NOMO-1 (cell line): ENCODE data around the gene DES.
A peak's percentile ranks its signal among the peaks of the same experiment; 100 is the strongest.
"Not testable (repeated sequence)": the region's sequence is repeated elsewhere in the genome, so short reads cannot be mapped to it uniquely, and the experiment has no call there.

Source experiments
- DNase-seq, 2 experiments: peaks; one replicate each; lab custom pipeline; 2025; ENCODE audit not compliant: unreplicated experiment in 2 of 2; lab: John Stamatoyannopoulos, UW

The DES gene

DNA sequence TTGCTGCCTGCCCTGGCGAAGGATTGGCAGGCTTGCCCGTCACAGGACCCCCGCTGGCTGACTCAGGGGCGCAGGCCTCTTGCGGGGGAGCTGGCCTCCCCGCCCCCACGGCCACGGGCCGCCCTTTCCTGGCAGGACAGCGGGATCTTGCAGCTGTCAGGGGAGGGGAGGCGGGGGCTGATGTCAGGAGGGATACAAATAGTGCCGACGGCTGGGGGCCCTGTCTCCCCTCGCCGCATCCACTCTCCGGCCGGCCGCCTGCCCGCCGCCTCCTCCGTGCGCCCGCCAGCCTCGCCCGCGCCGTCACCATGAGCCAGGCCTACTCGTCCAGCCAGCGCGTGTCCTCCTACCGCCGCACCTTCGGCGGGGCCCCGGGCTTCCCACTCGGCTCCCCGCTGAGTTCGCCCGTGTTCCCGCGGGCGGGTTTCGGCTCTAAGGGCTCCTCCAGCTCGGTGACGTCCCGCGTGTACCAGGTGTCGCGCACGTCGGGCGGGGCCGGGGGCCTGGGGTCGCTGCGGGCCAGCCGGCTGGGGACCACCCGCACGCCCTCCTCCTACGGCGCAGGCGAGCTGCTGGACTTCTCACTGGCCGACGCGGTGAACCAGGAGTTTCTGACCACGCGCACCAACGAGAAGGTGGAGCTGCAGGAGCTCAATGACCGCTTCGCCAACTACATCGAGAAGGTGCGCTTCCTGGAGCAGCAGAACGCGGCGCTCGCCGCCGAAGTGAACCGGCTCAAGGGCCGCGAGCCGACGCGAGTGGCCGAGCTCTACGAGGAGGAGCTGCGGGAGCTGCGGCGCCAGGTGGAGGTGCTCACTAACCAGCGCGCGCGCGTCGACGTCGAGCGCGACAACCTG, at the start of gene DES:
DES (plus strand) TSS at position 223 of the 857 bp plus-strand sequence; CDS start at position 309, 86 bp downstream.
- no peak for DNase-seq

DNA sequence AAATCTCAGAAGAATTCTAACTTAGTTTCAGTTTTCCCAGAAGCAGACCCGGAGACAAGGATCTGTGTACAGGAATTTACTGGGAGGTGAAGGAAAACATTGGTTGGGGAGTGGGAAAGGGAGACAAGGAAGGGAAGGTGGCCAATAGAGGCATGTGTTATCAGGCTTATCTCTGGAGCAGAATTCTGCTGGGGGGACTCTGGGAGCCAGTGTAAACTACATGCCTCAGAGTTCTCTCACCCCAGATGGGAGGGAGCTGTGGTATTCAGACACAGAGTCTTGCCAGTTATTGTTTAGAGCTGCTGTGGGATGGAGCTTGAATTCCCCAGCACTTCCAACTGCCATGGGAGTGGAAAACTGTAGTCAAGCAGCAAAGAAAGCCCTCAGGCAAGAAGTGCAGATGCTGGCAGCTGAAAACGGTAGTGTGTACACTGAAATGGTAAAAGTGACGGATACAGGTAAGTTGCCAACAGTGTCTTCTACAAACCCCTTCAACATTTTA, 49.4 kb upstream of the DES start:
- no peak for DNase-seq

DNA sequence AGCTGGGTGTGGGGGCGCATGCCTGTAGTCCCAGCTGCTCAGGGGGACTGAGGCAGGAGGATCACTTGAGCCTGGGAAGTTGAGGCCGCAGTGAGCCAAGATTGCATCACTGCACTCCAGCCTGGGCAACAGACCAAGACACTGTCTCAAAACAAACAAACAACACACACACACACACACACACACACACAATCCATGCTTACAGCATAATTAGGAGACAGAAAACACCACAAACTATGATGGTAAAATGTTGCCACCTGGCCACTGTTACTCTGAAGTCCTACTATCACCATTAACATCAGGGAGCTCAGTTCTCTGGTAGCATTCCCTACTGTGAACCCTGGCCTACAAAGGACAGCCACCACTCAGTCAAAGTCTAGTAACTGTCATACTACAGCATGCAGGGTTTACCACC, 48.7 kb upstream of the DES start:
- no peak for DNase-seq

DNA sequence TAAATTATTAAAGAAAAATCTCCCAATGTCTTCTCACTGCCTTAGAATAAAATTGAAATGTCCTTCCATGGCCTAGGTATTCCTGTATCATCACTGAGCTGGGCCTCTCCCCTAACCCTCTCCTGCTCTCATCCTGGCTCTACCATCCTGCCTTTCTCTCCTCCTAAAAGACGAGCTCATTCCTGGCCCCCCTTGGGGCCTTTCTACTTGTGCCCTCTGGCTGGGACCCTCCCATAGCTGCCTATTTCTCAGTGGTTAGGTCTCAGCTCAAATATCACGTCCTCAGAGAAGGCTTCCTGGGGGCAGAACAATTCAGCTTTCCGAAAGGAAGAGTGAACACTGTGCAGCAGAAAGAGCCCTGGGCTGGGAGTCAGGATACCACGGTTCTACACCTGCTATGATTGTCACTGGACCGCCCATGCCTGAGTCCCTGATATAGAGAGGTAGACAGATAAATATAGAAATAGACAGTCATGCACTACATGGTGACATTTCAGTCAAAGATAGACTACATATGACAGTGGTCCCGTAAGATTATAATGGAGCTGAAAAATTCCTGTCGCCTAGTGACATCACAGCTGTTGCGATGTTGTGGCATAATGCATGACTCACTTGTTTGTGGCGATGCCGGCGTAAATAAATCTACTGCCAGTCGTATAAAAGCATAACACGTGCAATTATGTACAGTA, 39.9 kb upstream of the DES start:
- no peak for DNase-seq

DNA sequence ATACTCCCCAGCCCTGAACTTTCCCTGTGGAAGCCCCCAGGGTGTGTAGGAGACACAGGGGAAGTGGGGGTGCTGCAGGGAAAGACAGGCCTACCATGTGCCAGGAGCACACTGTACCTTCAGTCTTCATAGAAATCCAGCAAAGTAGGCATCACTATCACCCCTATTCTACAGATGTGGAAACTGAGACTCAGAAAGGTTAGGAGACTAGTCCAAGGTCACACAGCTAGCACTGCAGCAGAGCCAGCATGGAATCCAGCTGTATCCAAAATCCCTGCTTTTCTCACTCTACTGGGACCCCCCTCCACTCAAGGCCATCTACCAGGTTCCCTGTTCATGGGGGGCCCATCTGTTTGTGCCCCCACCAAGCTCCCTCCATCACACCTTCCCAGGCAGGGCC, 37.3 kb upstream of the DES start:
- DNase-seq = no peak

DNA sequence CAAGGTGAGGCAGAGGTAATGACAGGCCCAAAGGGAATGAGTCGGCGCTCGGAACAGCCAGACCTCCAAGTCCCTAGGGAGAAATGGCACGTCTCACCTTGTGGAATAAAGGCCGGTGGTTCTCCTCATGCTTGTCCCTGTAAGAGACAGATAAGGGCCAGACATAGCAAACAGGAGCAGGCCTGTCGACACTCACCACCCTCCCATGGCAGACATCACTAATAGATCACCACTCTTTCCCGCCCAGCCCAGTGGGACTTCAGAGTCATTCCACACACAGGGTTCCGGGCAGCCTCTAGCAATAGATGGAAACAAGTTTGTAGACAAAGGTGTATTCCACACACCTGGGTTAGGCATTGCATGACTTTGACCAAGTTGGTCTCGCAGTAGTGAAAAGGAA, 36.7 kb upstream of the DES start:
- no peak for DNase-seq

DNA sequence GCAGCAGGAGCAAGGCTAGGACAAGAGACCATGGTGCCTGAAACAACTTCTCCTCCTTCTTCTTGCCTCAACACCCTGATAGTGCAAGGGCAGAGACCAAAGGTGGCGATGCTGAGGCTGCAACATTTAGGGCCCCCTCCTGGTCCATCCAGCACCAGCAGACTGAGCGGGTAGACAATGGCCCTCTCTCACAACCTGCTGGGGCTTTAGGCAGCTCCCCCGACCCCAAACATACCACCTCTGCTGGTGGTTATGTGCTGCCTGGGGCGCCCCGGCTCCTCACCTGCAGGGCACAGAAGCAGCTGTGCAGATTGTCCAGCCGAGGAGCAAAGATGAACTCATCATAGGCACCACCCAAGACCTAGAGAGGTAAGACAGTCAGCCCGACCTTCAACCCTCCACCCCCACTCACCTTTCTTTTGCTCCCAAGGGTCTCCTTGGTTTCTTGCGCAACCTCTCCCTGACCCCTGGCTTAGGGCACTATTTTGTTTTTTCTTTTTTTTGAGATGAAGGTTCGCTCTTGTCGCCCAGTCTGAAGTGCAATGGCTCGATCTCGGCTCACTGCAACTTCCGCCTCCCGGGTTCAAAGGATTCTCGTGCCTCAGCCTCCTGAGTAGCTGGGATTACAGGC, 34.0 kb upstream of the DES start:
- DNase-seq = no peak

DNA sequence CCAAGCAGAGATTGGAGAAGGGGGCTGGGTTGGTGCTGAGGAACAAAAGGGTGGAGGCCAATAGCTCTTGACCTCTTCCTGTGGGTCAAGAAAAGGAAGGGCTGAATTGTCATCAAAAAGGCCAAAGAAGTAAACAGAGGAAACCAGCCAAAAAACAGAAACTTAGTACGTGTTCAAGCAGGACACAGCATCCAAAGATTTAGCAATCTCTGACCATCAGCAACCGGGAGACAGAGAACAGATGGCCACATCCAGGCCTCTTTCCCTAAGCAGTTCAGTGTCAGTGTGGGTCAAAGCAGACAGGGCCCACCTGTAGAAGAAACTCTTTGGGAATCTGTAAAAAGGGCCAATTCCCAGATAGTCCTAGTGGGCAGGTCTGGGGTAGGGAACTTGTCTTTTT, 33.3 kb upstream of the DES start:
- no peak for DNase-seq

DNA sequence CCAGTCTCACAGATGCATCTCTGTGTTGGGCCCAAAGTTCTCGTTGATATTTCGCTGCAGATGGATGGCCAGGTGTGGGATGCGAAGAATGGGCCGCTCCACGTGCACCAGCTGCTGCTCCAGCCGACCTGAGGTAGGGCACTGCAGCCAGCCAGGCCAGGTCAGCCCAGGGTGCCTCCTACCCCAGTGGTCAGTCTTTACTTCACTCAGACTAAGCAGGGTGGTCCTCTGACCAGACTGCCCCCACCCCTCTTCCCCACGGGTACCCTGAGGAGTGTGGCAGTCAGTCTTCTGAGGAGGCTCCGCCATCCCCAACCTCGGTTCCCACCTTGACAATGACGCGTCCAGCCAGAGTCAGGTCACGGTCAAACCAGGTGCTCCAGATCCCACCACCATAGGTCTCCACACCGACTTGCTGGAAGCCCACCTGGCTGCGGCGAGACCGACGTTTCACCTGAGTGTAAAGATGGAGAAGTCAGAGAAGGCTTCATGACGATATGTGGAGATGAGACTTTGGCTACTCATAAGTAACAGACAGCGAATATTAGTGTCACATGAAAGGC, 32.1 kb upstream of the DES start:
- DNase-seq = no peak

DNA sequence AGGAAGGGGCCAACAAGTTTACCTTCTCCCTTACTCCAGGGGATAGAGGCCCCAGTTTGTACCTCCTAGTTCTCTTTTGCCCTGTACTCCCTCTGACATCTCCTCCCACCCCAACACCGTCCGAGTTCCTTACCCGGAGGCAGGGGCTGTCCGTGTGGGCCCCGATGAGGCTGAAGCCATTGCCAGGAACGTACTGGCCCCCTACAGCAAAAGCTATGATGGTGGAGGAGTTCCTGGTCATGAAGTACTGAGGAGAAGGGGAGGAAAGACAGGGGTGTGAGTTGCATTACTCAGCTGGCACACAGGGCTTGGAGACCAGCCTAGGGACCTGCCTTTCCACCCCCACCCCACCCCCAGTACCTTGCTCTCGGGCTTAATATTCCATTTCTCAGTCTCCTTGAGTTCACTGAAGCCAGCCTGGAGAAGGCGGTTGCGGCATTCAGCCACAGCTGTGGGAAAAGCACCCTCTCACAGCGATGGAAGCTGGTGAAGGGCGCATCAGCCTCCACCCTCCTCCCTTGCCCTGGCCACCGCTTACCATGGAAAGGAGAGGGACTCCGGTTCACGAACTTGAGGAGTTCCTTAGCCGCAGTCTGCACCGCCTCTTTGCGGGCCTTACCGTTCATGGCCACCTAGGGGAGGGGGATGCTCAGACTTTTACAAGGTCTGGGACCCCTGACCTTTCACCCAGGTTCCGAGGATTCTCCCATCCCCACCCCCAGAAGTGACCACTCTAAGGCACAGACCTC, 31.5 kb upstream of the DES start:
- DNase-seq = no peak

DNA sequence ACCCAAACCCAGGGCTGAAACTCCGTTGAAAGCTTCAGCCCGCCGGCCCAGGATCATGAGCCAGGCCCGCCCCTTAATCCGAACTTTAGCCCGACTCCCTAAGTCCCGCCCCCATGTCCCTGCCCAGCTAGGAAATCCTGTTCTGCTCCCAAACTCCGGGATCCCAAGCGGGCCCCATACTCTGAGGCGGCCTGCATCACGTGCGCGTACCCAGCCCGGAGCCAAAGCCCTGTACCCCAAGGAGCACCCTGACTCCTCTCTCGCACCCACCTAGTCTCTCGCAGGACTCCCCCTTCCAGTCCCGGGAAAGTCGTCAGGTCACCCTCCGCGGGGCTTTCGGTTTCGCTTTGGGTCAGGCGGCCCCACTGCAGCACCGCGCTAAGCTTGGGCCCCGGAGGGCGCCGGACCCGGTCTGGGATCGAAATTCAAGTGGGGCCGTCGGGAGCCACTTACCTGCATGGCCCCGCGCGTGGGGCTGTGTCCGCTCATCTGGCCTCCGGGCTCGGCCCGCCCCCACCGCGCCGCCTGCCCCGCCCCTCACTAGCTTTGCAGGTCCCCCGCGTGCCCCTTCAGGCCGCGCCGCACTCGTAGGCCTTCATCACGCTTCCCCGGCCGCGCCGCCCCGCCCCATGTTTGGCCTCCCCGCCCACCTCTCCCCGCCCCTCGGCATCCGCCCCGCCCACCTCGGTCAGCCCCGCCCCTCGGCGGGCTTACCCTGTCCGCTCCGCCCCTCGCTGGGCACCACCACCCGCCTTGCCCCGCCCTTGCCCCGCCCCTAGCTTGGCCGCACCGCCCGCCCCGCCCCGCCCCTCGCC, 30.7 kb upstream of the DES start, which contains the start of gene DNPEP:
DNPEP (minus strand) TSS at position 607 of the 815 bp plus-strand sequence; CDS start at position 489, 118 bp downstream.
- peak; percentile 90 to 92 for DNase-seq

DNA sequence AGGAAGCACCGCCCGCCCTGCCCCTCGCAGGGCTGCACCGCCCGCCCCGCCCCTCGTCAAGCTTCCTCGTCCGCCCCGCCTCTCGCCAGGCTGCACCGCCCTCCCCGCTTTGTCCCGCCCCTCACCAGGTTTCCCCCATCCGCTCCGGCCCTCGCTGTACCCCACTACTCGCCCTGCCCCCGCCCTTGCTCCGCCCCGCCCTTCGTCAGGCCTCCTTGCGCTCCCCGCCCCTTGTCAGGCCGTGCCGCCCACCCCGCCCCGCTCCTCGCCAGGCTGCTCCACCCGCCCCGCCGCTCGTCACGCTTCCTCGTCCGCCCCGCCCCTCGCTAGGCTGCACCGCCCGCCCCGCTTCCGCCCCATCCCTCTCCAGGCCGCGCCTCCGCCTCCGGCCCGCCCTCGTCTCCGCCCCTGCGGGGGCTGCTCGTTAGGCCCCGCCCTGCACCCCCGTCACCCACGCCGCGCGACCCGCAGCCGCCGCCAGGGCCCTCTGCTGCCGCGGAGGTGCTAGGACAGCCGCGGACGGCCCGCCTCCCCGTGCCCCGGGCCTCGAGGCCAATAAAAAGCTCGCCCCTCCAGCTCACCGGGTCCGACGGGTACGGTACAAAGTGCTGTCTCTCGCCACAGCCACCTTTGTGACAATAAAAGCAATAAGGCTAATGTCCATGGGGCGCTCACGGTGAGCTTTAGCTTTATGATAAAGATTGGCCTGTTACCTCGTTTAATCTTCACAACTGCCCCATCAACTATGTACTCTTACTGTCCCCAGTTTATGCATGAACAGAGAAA, 29.9 kb upstream of the DES start:
- peak; percentile 94 to 97 for DNase-seq

DNA sequence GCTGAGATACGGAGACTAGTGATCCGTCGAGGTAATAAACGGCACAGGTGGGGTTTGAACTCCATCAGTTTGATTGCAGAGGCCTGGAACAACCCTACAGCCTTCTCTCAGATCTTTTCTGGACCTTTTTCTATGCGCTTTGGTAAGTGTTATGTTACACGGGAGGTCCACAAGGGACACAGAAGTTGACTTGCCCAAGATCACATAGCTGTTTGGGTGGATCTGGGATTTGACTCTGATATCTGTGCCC, 29.3 kb upstream of the DES start:
- DNase-seq = no peak

DNA sequence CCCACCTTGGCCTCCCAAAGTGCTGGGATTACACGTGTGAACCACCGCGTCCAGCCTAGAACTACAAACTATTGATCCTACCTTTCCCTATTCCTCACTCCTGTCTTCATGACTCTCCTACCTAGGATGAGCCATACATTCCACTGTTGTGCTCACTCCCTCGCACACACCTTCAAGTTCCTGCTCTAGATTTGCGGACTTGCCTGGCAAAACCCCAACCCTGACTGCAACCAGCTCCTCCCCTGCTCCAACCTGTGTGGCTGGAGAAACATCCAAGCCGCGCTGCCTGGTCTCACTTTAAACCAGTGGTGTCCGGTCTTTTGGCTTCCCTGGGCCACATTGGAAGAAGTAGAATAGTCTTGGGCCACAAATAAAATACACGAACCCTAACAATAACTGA, 25.4 kb upstream of the DES start:
- no peak for DNase-seq

DNA sequence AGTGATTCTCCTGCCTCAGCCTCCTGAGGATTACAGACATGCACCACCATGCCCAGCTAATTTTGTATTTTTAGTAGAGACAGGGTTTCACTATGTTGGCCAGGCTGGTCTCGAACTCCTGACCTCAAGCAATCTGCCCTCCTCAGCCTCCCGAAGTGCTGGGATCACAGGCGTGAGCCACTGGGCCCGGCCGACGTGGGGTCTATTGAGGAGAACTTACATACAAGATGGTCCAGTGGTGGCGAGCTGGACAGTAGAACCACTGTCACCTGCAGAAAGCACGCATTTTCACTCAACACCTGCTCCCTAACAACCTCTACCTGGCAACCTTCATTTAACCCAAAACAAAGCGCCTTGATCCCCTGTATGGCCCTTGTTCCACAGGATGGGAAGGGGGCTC, 23.1 kb upstream of the DES start:
- not testable (repeated sequence) for DNase-seq

DNA sequence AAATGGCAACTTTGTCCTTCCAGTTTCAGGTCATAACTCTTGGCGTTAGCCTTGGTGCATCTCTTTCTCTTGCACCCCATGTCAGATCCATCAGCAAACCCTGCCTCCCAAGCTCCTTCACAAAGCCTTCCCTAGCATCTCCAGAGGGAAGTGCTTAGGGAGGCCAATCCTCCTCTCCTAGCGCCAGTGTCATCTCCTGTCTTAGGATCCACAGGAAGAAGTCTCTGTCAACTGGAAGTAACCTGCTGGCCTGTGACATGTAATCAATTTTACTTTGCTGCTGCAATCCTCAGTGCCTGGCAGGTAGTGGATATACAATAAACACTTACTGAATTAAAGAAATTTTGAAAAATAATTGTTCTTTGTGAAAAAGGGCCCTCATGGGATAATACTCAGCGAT, 22.6 kb upstream of the DES start:
- no peak for DNase-seq

DNA sequence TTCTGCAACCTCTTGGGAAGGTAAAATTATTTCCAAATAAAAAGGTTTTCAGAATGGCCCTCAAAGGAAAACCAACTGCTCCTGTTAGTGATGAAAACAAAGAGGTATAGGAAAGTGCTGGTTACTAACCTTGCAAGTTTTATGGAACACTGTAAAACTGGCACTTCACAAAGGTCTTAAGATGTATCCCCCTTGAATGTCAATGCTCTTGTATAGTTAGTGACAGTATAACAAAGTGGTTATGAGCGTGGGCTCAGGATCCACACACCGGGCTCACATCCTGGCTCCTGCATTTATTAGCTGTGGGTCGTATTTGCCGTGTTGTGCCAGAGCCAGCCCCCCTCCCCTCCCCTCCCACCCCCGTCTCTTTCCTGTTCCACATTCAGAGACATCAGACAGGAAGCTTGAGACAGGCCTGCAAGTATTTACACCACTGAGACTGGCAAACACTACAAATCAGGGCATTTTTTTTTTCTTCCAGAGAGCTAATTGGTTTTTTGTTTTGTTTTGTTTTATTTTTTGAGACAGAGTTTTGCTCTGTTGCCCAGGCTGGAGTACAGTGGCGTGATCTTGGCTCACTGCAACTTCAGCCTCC, 21.2 kb upstream of the DES start:
- DNase-seq = peak in 1 of 2 experiments; percentile 54

DNA sequence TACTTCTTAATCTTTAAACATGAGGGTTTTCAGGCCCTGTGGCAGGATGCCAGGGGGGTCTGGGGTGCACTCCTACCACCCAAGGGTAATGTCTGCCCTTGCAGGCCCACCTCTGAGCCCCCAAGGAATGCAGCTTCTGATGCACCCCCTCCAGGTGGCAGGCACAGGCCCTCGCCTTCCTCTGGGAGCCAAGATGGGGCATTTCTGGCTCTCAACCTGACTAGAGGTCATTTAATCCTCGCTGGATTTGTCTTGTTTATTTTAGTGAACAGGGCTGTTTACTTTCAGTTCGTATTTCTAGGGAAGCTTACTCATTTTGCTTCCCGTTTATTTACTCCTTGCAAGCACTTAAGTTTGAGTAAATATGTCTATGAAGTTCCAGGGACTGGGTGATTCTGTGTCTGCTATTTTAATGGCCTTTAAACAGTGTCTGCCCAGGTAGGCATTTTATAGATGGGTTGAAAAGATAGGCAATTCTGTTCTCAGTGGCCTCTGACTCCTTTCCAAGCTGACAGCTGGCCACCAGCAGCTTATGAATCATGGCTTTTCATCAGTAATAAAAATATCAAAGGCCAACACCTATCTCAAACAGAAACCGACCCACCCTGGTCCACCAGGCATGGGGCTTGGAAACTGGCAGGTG, 19.3 kb upstream of the DES start:
- no peak for DNase-seq
